ENCODE data around the gene STX8.

- no peak for TF ChIP-seq CTCF (IDR thresholded peaks at IDR 0.05 in 2 of 3, conservative IDR thresholded peaks at IDR 0.05 in 1 of 3; ENCODE audit: borderline replicate concordance in 1 of 3, insufficient read depth in 1 of 3, low read depth in 2 of 3, low read length in 2 of 3)
- no peak for TF ChIP-seq SRF (IDR thresholded peaks at IDR 0.05; ENCODE audit: low read depth)
- TF ChIP-seq POLR2A (IDR thresholded peaks at IDR 0.05; ENCODE audit: borderline replicate concordance, extremely low read depth, insufficient read depth, insufficient read length): no peak
Observed at GRCh38 chr17:9410737-9411136, 164.9 kb downstream of the STX8 start.
